SU-DHL-6 (cell line): ENCODE results near the gene SLC4A2.

Source experiments
- EZH2phosphoT487 ChIP-seq: fragments of 200-600 bp; sonication (generic), shearing (Covaris generic); conservative IDR thresholded peaks from 2 replicates; pipeline ENCODE4 v1.6.1; 2018; ENCODE audit warnings: mild to moderate bottlenecking, antibody characterized with exemption, low read length, moderate library complexity, mixed read lengths
- TF ChIP-seq, protein P1 (sequence below): fragments of 200-600 bp; sonication (generic); IDR thresholded peaks from one replicate; pipeline ENCODE4 v1.5.1; 2017; ENCODE audit warnings: antibody characterized with exemption, mild to moderate bottlenecking, low read length, moderate library complexity; ENCODE audit not compliant: insufficient read depth, poor library complexity, severe bottlenecking

DNA sequence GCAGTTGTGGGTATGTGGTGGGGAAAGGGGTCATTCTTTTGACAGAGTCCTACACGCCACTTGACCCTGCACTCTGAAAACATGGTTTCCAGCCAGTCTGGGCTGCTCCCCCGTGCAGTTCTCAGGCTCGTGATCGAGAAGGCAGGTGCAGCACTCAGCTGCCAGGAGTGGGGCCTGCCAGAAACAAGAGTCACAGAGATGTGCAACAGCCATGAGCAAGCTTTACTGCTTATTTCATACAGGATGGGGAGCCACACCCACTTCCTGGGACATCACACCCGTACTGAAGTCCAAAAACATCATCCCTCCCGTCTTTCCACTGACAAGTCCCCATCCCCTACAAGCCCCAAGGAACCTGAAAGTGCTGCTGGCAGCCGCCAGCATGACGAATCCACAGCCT is 44.4 kb upstream of the SLC4A2 start:
- TF ChIP-seq, protein P1, sequence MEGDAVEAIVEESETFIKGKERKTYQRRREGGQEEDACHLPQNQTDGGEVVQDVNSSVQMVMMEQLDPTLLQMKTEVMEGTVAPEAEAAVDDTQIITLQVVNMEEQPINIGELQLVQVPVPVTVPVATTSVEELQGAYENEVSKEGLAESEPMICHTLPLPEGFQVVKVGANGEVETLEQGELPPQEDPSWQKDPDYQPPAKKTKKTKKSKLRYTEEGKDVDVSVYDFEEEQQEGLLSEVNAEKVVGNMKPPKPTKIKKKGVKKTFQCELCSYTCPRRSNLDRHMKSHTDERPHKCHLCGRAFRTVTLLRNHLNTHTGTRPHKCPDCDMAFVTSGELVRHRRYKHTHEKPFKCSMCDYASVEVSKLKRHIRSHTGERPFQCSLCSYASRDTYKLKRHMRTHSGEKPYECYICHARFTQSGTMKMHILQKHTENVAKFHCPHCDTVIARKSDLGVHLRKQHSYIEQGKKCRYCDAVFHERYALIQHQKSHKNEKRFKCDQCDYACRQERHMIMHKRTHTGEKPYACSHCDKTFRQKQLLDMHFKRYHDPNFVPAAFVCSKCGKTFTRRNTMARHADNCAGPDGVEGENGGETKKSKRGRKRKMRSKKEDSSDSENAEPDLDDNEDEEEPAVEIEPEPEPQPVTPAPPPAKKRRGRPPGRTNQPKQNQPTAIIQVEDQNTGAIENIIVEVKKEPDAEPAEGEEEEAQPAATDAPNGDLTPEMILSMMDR = no peak
- no peak for TF ChIP-seq EZH2phosphoT487
